Hepatocyte (in vitro differentiated cells): ENCODE measurements around the gene UGGT2.

Experiments used
- CTCF ChIP-seq: fragments of 200-600 bp; sonication (generic); IDR thresholded peaks from 2 replicates; pipeline ENCODE4 v1.5.1; 2016; ENCODE audit warnings: antibody characterized with exemption, mild to moderate bottlenecking; ENCODE audit not compliant: poor library complexity
- EZH2 ChIP-seq: fragments of 200-600 bp; sonication (generic); IDR thresholded peaks from 2 replicates; pipeline ENCODE4 v1.6.1; 2016; ENCODE audit warnings: antibody characterized with exemption, mild to moderate bottlenecking, borderline replicate concordance
- EZH2phosphoT487 ChIP-seq: fragments of 200-600 bp; sonication (generic); IDR thresholded peaks from one replicate; pipeline ENCODE4 v1.6.1; 2018; ENCODE audit warnings: antibody characterized with exemption, mild to moderate bottlenecking, low read depth, moderate library complexity; ENCODE audit not compliant: unreplicated experiment, severe bottlenecking

DNA sequence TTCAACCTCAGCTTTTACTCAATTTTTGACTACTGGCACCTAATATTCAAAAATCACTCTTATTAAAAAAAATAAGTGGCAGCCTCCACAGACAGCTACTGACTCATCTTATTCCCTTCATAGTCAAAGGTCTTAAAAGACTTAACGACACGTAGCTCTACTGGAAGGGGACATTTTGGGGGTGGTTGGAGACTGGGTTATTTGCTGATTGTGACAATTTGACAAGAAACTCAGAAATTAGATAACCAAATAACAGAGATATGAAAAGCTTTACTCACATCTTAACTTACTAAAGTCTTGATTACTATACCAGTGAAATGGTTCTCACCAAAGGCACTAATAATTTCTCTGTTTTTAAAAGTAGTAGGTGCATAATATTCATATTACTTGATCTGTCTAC, 25.7 kb downstream of the UGGT2 start:
- TF ChIP-seq CTCF, result no peak
- no peak for TF ChIP-seq EZH2phosphoT487
- TF ChIP-seq EZH2, result no peak
